ENCODE results near the gene ITPR1. TPM values are rescaled to one million over a fixed set of nuclear protein-coding genes. Genes with fewer than 3 reads are reported as not detected.
A peak's percentile ranks its signal among the peaks of the same experiment; 100 is the strongest.

Gene ITPR1
- total RNA-seq, 4 donors from 2014 or later: 12.1 to 68.7 (median 25.6) TPM

- intact Hi-C loops (cut with DNase I): no loop called here
- Histone ChIP-seq H3K27me3 (no peaks in the 10 kb centered on the region), H3K36me3 (peaks cover 0 to 6% (median under 1%) of the 10 kb centered on the region in 3 donors), H3K4me1 (peaks cover 29 to 85% (median 41%) of the 10 kb centered on the region in 3 donors), H3K9me3 (no peaks in the 10 kb centered on the region), H3K4me3 (no peak overlapping the region), H3K27ac (peak overlapping the region in 3 of 4 donors; percentile 2 to 90 (median 85))
- no peak for TF ChIP-seq CTCF (IDR thresholded peaks at IDR 0.05)
- TF ChIP-seq POLR2A (IDR thresholded peaks at IDR 0.05): no peak
- 80 to 91% methylated on average over 1 to 2 of the region's 2 CpGs for WGBS, 2 donors
- no peak for DNase-seq
These were observed 280.4 kb downstream of the ITPR1 start for GRCh38 chr3:4773583-4773982.

- Histone ChIP-seq H3K27me3 (no peaks in the 10 kb centered on the region), H3K9me3 (no peaks in the 10 kb centered on the region), H3K36me3 (no peaks in the 10 kb centered on the region), H3K4me1 (peaks cover 33 to 94% (median 49%) of the 10 kb centered on the region in 3 donors), H3K4me3 (no peak overlapping the region), H3K27ac (peak overlapping the region; percentile 11 to 90 (median 52))
- DNase-seq: no peak
- TF ChIP-seq CTCF (IDR thresholded peaks at IDR 0.05) (no peak), POLR2A (IDR thresholded peaks at IDR 0.05) (no peak)
- intact Hi-C loops (cut with DNase I): no loop called here
- WGBS, 2 donors: 70 to 74% methylated on average over 3 of the region's 3 CpGs
These were observed 281.4 kb downstream of the ITPR1 start for GRCh38 chr3:4774531-4774930.

GRCh38 chr3:4776399-4776979 is 283.3 kb downstream of the ITPR1 start:
- H3K36me3 ChIP-seq: no peaks in the 10 kb centered on the region
- TF ChIP-seq POLR2A (IDR thresholded peaks at IDR 0.05) (no peak), CTCF (IDR thresholded peaks at IDR 0.05) (no peak)
- H3K27me3 ChIP-seq: no peaks in the 10 kb centered on the region
- WGBS, 2 donors: 39 to 41% methylated on average over 4 of the region's 4 CpGs
- peaks cover 33 to 94% (median 43%) of the 10 kb centered on the region in 3 donors for H3K4me1 ChIP-seq
- no peak for DNase-seq
- no peaks in the 10 kb centered on the region for H3K9me3 ChIP-seq
- H3K4me3 ChIP-seq: no peak overlapping the region
- H3K27ac ChIP-seq: peak overlapping the region; percentile 79 to 90 (median 83)
- intact Hi-C loops (cut with DNase I): no loop called here

GRCh38 chr3:4776980-4777581 is 283.9 kb downstream of the ITPR1 start:
- Histone ChIP-seq H3K4me1 (peaks cover 29 to 94% (median 37%) of the 10 kb centered on the region in 3 donors), H3K36me3 (no peaks in the 10 kb centered on the region), H3K9me3 (no peaks in the 10 kb centered on the region), H3K4me3 (no peak overlapping the region), H3K27ac (peak overlapping the region; percentile 79 to 90 (median 83)), H3K27me3 (no peaks in the 10 kb centered on the region)
- 20 to 33% methylated on average over 5 of the region's 5 CpGs for WGBS, 2 donors
- intact Hi-C loops (cut with DNase I): no loop called here
- no peak for TF ChIP-seq POLR2A (IDR thresholded peaks at IDR 0.05)
- TF ChIP-seq CTCF (IDR thresholded peaks at IDR 0.05): no peak
- no peak for DNase-seq

GRCh38 chr3:4778119-4778518 is 285.0 kb downstream of the ITPR1 start:
- intact Hi-C loops (cut with DNase I): no loop called here

More at GRCh38 chr3:4778119-4778518, 285.0 kb downstream of the ITPR1 start:
- Histone ChIP-seq H3K4me3 (no peak overlapping the region), H3K27ac (peak overlapping the region; percentile 79 to 90 (median 83)), H3K27me3 (no peaks in the 10 kb centered on the region), H3K36me3 (peaks cover 0 to 10% (median 0%) of the 10 kb centered on the region in 3 donors), H3K9me3 (no peaks in the 10 kb centered on the region), H3K4me1 (peaks cover 19 to 94% (median 27%) of the 10 kb centered on the region in 3 donors)
- TF ChIP-seq POLR2A (IDR thresholded peaks at IDR 0.05): no peak
- no peak for TF ChIP-seq CTCF (IDR thresholded peaks at IDR 0.05)
- WGBS, 2 donors: 36 to 39% methylated on average over 2 of the region's 2 CpGs
- no peak for DNase-seq

Measured in esophagus squamous epithelium (tissue), 5 donors.